BE2C (cell line): Measurements from ENCODE around the gene GDI1.

Source experiments
- DNase-seq: peaks from one replicate; pipeline ENCODE4 v3.0.0-alpha.2; 2020
- H3K27me3 ChIP-seq: fragments of 250-450 bp; sonication (Bioruptor Pico); 2 replicates; pipeline ENCODE4 v1.5.1; 2020; ENCODE audit warnings: mild to moderate bottlenecking
- H3K36me3 ChIP-seq: fragments of 250-450 bp; sonication (Bioruptor Pico); 2 replicates; pipeline ENCODE4 v1.5.1; 2020; ENCODE audit warnings: mild to moderate bottlenecking
- H3K4me1 ChIP-seq: fragments of 250-450 bp; sonication (Bioruptor Pico); 2 replicates; pipeline ENCODE4 v1.5.1; 2020
- H3K4me3 ChIP-seq: 2 replicates; pipeline ENCODE4 v1.5.1; 2011; ENCODE audit warnings: low read depth, low read length
- H3K9me3 ChIP-seq: fragments of 250-450 bp; sonication (Bioruptor Pico); 2 replicates; pipeline ENCODE4 v1.5.1; 2020
- TF ChIP-seq, protein P1 (sequence below): IDR thresholded peaks from 2 replicates; pipeline ENCODE4 v1.5.1; 2012; ENCODE audit warnings: mild to moderate bottlenecking, low read depth, low read length

GDI1 gene

DNA sequence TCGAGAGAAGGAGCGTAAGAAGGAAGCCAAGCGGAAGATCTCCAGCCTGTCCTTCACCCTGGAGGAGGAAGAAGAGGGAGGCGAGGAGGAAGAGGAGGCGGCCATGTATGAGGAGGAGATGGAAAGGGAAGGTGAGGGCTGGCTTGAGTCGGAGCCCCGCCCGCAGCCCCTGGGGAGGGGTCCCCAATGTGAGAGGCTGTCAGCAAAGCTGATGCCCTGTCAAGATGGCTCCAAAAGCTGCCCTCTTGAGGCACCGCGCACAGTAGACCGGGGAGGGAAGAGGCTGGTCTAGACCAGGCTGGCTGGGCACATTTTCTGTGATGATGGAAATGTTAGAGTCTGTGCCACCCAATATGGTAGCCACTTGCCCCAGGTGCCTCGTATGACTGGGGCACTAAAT is 9.5 kb downstream of the GDI1 start:
- H3K36me3 ChIP-seq, result peaks cover 7% of the 10 kb centered on the region
- no peaks in the 10 kb centered on the region for H3K9me3 ChIP-seq
- TF ChIP-seq, protein P1, sequence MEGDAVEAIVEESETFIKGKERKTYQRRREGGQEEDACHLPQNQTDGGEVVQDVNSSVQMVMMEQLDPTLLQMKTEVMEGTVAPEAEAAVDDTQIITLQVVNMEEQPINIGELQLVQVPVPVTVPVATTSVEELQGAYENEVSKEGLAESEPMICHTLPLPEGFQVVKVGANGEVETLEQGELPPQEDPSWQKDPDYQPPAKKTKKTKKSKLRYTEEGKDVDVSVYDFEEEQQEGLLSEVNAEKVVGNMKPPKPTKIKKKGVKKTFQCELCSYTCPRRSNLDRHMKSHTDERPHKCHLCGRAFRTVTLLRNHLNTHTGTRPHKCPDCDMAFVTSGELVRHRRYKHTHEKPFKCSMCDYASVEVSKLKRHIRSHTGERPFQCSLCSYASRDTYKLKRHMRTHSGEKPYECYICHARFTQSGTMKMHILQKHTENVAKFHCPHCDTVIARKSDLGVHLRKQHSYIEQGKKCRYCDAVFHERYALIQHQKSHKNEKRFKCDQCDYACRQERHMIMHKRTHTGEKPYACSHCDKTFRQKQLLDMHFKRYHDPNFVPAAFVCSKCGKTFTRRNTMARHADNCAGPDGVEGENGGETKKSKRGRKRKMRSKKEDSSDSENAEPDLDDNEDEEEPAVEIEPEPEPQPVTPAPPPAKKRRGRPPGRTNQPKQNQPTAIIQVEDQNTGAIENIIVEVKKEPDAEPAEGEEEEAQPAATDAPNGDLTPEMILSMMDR, result no peak
- no peaks in the 10 kb centered on the region; the same call in 1 of the 2 replicates for H3K4me1 ChIP-seq
- no peaks in the 10 kb centered on the region for H3K27me3 ChIP-seq
- no peak overlapping the region for H3K4me3 ChIP-seq
- DNase-seq, result no peak

DNA sequence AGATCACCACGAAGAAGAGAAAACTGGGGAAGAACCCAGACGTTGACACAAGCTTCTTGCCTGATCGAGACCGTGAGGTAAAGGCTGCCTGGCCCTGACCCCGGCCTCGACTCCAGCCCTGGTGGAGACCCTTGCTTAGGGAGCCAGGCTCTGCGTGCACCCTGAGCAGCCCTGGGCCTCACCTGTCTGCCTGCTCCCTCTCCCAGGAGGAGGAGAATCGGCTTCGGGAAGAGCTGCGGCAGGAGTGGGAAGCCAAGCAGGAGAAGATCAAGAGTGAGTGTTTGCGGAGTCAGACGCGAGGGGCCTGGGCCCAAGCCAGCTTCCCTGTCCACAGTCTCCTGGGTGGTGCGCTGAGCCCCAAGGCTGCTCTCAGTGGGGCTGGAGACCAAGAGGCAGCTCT is 11.5 kb downstream of the GDI1 start:
- no peaks in the 10 kb centered on the region for H3K9me3 ChIP-seq
- no peak overlapping the region for H3K4me3 ChIP-seq
- H3K36me3 ChIP-seq, result peaks cover 3% of the 10 kb centered on the region
- DNase-seq, result no peak
- H3K27me3 ChIP-seq, result no peaks in the 10 kb centered on the region
- TF ChIP-seq, protein P1, result no peak
- H3K4me1 ChIP-seq, result no peaks in the 10 kb centered on the region; the same call in 1 of the 2 replicates

DNA sequence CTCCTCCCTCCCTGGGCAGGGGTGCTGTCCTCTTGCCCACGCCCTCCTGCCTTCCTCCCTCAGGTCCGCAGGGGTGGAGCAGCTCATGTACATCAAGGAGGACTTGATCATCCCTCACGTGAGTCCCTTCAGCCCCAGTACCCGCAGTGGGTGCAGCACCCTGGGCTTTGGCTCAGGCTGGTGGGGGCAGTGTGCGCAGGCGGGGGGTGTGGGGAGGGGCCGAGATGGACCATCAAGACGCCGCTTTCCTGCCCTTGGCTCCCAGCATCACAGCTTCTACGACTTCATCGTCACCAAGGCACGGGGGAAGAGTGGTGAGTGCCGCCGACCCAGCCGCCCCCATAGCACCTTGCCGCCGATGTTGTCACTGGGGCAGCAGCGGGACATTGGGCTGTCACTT is 12.7 kb downstream of the GDI1 start:
- Histone ChIP-seq H3K4me1 (no peaks in the 10 kb centered on the region), H3K36me3 (peaks cover 3% of the 10 kb centered on the region), H3K9me3 (no peaks in the 10 kb centered on the region), H3K4me3 (no peak overlapping the region), H3K27me3 (no peaks in the 10 kb centered on the region)
- TF ChIP-seq, protein P1, result no peak
- no peak for DNase-seq

DNA sequence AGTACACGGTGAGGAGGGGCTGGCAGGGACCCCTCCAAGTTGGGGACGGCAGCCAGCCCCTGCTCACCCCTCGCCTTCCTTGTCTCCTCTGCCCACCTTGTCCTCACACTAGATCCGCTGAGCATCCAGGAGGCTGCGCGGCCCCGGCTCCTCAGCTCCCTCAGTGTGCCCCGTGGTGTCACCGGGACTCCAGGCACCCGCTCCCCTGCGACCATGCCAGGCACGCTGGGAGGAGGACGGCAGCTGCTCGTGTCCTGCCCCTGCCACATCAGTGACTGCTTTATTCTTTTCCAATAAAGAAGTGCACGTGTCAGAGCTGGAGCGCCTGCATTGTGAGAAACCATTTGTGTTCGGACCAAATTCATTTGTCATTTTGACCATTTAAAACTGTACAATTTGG is 13.4 kb downstream of the GDI1 start:
- Histone ChIP-seq H3K4me1 (no peaks in the 10 kb centered on the region), H3K4me3 (no peak overlapping the region), H3K36me3 (peaks cover 3% of the 10 kb centered on the region), H3K27me3 (no peaks in the 10 kb centered on the region), H3K9me3 (no peaks in the 10 kb centered on the region)
- TF ChIP-seq, protein P1, result no peak
- DNase-seq, result no peak

DNA sequence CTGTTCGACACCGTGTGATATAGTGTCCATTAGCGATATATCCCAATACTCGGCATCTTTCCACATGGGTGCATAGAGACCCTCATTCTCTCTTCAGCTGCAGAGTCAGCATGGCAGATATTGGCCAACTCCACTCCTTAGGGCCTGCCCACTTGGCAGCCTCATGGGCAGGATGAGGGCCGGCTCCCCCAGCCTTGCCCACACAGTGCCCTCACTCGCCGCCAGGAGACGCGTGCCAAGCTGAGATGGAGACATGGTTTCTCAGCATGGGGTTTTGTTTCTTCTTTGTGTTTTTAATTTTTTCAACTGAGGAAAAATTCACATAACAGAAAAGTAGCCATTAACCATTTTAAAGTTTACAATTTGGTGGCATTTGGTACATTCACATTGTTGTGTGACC is 15.9 kb downstream of the GDI1 start:
- TF ChIP-seq, protein P1, result no peak
- no peak for DNase-seq
- peaks cover 3% of the 10 kb centered on the region; the same call in 1 of the 2 replicates for H3K36me3 ChIP-seq

DNA sequence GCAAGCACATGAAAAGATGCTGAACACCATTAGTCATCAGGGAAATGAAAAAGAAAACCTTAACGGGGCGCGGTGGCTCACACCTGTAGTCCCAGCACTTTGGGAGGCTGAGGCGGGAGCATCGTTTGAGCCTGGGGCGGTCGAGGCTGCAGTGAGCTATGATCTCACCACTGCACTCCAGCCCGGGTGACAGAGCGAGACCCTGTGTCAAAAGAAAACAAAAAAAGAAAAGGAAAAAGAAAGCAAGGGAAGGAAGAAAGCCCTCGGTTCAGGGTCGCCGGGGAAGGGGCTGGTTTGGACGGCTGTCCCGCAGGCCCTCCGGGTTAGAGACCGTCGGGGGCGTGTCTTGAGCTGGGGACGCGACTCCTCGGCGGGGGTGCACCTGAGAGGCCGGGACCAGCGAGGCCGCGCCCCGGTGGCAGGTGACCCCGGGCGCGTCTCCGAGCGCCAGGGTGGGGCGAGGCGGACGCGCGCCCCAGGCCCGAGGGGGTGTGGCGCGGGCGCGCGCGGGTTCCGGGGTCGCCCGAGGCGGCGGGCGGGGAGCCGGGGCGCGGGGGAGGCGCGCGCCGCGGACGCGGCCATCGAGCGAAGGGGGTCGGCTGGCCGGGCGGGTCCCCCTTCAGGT is 20.6 kb downstream of the GDI1 start:
- no peaks in the 10 kb centered on the region for H3K27me3 ChIP-seq
- H3K4me1 ChIP-seq, result peaks cover 9% of the 10 kb centered on the region
- peak overlapping the region; percentile 43 for H3K4me3 ChIP-seq
- DNase-seq, result peak; percentile 35
- TF ChIP-seq, protein P1, result no peak
- H3K36me3 ChIP-seq, result peaks cover 5% of the 10 kb centered on the region; the same call in 1 of the 2 replicates
- no peaks in the 10 kb centered on the region for H3K9me3 ChIP-seq

More for the DNA sequence above, 15.9 kb downstream of the GDI1 start:
- Histone ChIP-seq H3K4me3 (no peak overlapping the region), H3K4me1 (no peaks in the 10 kb centered on the region), H3K27me3 (no peaks in the 10 kb centered on the region), H3K9me3 (no peaks in the 10 kb centered on the region)
